Natural killer cell (primary cell): Measurements from ENCODE around the gene PAX8. TPM values are rescaled to one million over a fixed set of nuclear protein-coding genes. Genes with fewer than 3 reads are reported as not detected.

Source experiments
- ATAC-seq, 3 donors: fragments of 150-1000 bp in 2 of 3; fragments of 200-7000 bp in 1 of 3; cut with Tn5 transposase; 1 replicate in 1 of 3; 2 replicates in 2 of 3; pipeline ENCODE4 v1.10.0; 2021; ENCODE audit warnings: mild to moderate bottlenecking in 2 of 3, moderate library complexity in 2 of 3
- DNase-seq, 2 donors: peaks; one replicate each; pipeline versions ENCODE4 v3.0.0 to v3.0.0-alpha.2; 2013 to 2021; ENCODE audit warnings: mixed read lengths in 1 of 2
- H3K27ac ChIP-seq: one replicate; pipeline ENCODE4 v1.5.1; 2013; ENCODE audit warnings: mild to moderate bottlenecking, low read length
- H3K27me3 ChIP-seq: one replicate; pipeline ENCODE4 v1.6.1; 2013; ENCODE audit warnings: low read length; ENCODE audit not compliant: control insufficient read depth, insufficient read depth
- H3K36me3 ChIP-seq: one replicate; pipeline ENCODE4 v1.6.1; 2013; ENCODE audit warnings: low read length; ENCODE audit not compliant: control insufficient read depth, insufficient read depth
- H3K4me1 ChIP-seq: one replicate; pipeline ENCODE4 v1.6.1; 2013; ENCODE audit warnings: low read length; ENCODE audit not compliant: control insufficient read depth, insufficient read depth
- H3K4me3 ChIP-seq: one replicate; pipeline ENCODE4 v1.5.1; 2013; ENCODE audit warnings: low read length
- H3K9me3 ChIP-seq: one replicate; pipeline ENCODE4 v1.6.1; 2013; ENCODE audit warnings: low read length; ENCODE audit not compliant: control insufficient read depth, insufficient read depth
- H3K27ac Mint-ChIP-seq, 2 donors: one replicate each; pipeline ENCODE4 v1.8.0; 2022; ENCODE audit warnings: mild to moderate bottlenecking in 2 of 2, mixed read lengths in 2 of 2, moderate library complexity in 1 of 2
- H3K27me3 Mint-ChIP-seq, 2 donors: one replicate each; pipeline ENCODE4 v1.8.0; 2022; ENCODE audit warnings: low read depth in 2 of 2, mixed read lengths in 2 of 2
- H3K36me3 Mint-ChIP-seq: one replicate; pipeline ENCODE4 v1.8.0; 2022; ENCODE audit warnings: mixed read lengths
- H3K4me1 Mint-ChIP-seq, 2 donors: one replicate each; pipeline ENCODE4 v1.8.0; 2022; ENCODE audit warnings: mixed read lengths in 2 of 2
- H3K4me3 Mint-ChIP-seq: one replicate; pipeline ENCODE4 v1.8.0; 2022; ENCODE audit warnings: mild to moderate bottlenecking, moderate library complexity, mixed read lengths
- H3K9me3 Mint-ChIP-seq, 2 donors: one replicate each; pipeline ENCODE4 v1.8.0; 2022; ENCODE audit warnings: mixed read lengths in 2 of 2
- CTCF ChIP-seq: fragments of 200-600 bp; IDR thresholded peaks from one replicate; pipeline ENCODE4 v1.8.0; 2022; ENCODE audit warnings: antibody characterized with exemption
- WGBS: methylation state at CpG from one replicate; pipeline ENCODE4 v1.1.7; 2013; ENCODE audit warnings: missing lambda C conversion rate; ENCODE audit not compliant: insufficient coverage; 5-methylcytosine and 5-hydroxymethylcytosine counted together
- intact Hi-C: fragments of 100-400 bp; cut with micrococcal nuclease; formaldehyde crosslinking; loops from one replicate; pipeline ENCODE4 v1.14.2; 2022
- total RNA-seq, 4 donors: library from RNA; stranded (reverse); fragments of 120-200 nt in 1 of 4; gene quantifications; one replicate each; pipeline versions ENCODE4 v1.2.3 to v1.2.4, GENCODE V29; 2013 to 2022

Gene PAX8
- total RNA-seq, 3 donors from 2014 or later (not counting 1 experiment from before 2014, with no cell fraction given) = 0.57 to 1.2 (median 0.65) TPM

GRCh38 chr2:113284476-113284875 is 5.8 kb upstream of the PAX8 start:
- Histone ChIP-seq H3K4me3 (no peak overlapping the region), H3K27ac (no peak overlapping the region), H3K9me3 (no peaks in the 10 kb centered on the region), H3K4me1 (no peaks in the 10 kb centered on the region), H3K27me3 (no peaks in the 10 kb centered on the region), H3K36me3 (no peaks in the 10 kb centered on the region)
- Mint-ChIP-seq H3K36me3 (no peaks in the 10 kb centered on the region), H3K27me3 (peaks cover 21 to 22% of the 10 kb centered on the region in 2 donors), H3K27ac (no peak overlapping the region), H3K4me3 (no peak overlapping the region), H3K9me3 (no peaks in the 10 kb centered on the region), H3K4me1 (no peaks in the 10 kb centered on the region)
- ATAC-seq (no peak), DNase-seq (no peak)
- intact Hi-C loops = no loop called here
- WGBS = 76% methylated on average over 1 of the region's 1 CpG
- no peak for TF ChIP-seq CTCF

GRCh38 chr2:113283704-113284284 is 5.1 kb upstream of the PAX8 start:
- H3K27ac ChIP-seq = no peak overlapping the region
- no peak overlapping the region for H3K4me3 ChIP-seq
- intact Hi-C loops = no loop called here
- no peaks in the 10 kb centered on the region for H3K4me1 ChIP-seq
- Mint-ChIP-seq H3K36me3 (no peaks in the 10 kb centered on the region), H3K27ac (no peak overlapping the region), H3K27me3 (peaks cover 27 to 28% of the 10 kb centered on the region in 2 donors), H3K9me3 (no peaks in the 10 kb centered on the region), H3K4me1 (no peaks in the 10 kb centered on the region), H3K4me3 (no peak overlapping the region)
- H3K27me3 ChIP-seq = peaks cover 4% of the 10 kb centered on the region
- no peak for TF ChIP-seq CTCF
- H3K9me3 ChIP-seq = no peaks in the 10 kb centered on the region
- H3K36me3 ChIP-seq = no peaks in the 10 kb centered on the region
- WGBS = 72% methylated on average over 3 of the region's 3 CpGs
- no peak for ATAC-seq
- DNase-seq = no peak

GRCh38 chr2:113282747-113283533 is 4.2 kb upstream of the PAX8 start:
- H3K4me1 Mint-ChIP-seq = no peaks in the 10 kb centered on the region
- ATAC-seq = no peak

More at GRCh38 chr2:113282747-113283533, 4.2 kb upstream of the PAX8 start:
- intact Hi-C loops = no loop called here
- Mint-ChIP-seq H3K4me3 (no peak overlapping the region), H3K9me3 (no peaks in the 10 kb centered on the region), H3K27me3 (peaks cover 27% of the 10 kb centered on the region in 2 donors), H3K27ac (no peak overlapping the region), H3K36me3 (no peaks in the 10 kb centered on the region)
- Histone ChIP-seq H3K9me3 (no peaks in the 10 kb centered on the region), H3K4me1 (no peaks in the 10 kb centered on the region), H3K27me3 (peaks cover 8% of the 10 kb centered on the region), H3K36me3 (no peaks in the 10 kb centered on the region), H3K4me3 (no peak overlapping the region), H3K27ac (no peak overlapping the region)
- WGBS = 67% methylated on average over 11 of the region's 12 CpGs
- DNase-seq = no peak
- no peak for TF ChIP-seq CTCF
